Liver (tissue), 9 donors: ENCODE measurements around the gene NUDT4. TPM values are rescaled to one million over a fixed set of nuclear protein-coding genes. Genes with fewer than 3 reads are reported as not detected.

Source experiments
- DNase-seq: peaks from one replicate; pipeline ENCODE4 v3.0.0-alpha.2; 2017; ENCODE audit warnings: low spot score
- H3K27ac ChIP-seq, 2 donors: one replicate each; pipeline ENCODE4 v1.7.0; 2013; ENCODE audit warnings: inconsistent platforms in 2 of 2, low read length in 2 of 2, control low read depth in 1 of 2, low read depth in 1 of 2, mild to moderate bottlenecking in 1 of 2
- H3K27me3 ChIP-seq, 4 donors: one replicate each; pipeline versions ENCODE4 v1.6.1 to v1.7.0; 2013; ENCODE audit warnings: low read length in 3 of 4, inconsistent platforms in 1 of 4, mild to moderate bottlenecking in 1 of 4, moderate library complexity in 1 of 4; ENCODE audit not compliant: control insufficient read depth in 4 of 4, insufficient read depth in 4 of 4
- H3K36me3 ChIP-seq, 4 donors: one replicate each; pipeline versions ENCODE4 v1.6.1 to v1.7.0; 2013; ENCODE audit warnings: low read length in 3 of 4, mild to moderate bottlenecking in 3 of 4, low read depth in 1 of 4, moderate library complexity in 1 of 4; ENCODE audit not compliant: control insufficient read depth in 4 of 4, insufficient read depth in 3 of 4
- H3K4me1 ChIP-seq, 4 donors: one replicate each; pipeline versions ENCODE4 v1.6.1 to v1.7.0; 2013; ENCODE audit warnings: low read length in 3 of 4, mild to moderate bottlenecking in 3 of 4, moderate library complexity in 1 of 4; ENCODE audit not compliant: control insufficient read depth in 4 of 4, insufficient read depth in 4 of 4
- H3K4me3 ChIP-seq, 3 donors: one replicate each; pipeline versions ENCODE4 v1.6.1 to v1.7.0; 2013; ENCODE audit warnings: low read length in 3 of 3, control low read depth in 1 of 3, low read depth in 1 of 3, mild to moderate bottlenecking in 1 of 3
- H3K9ac ChIP-seq, 2 donors: one replicate each; pipeline ENCODE4 v1.7.0; 2013; ENCODE audit warnings: low read length in 2 of 2, mild to moderate bottlenecking in 2 of 2, moderate library complexity in 2 of 2, control low read depth in 1 of 2, low read depth in 1 of 2
- H3K9me3 ChIP-seq, 4 donors: one replicate each; pipeline versions ENCODE4 v1.6.1 to v1.7.0; 2013; ENCODE audit warnings: low read length in 3 of 4; ENCODE audit not compliant: control insufficient read depth in 4 of 4
- ATF3 ChIP-seq: IDR thresholded peaks from 2 replicates; pipeline ENCODE4 v1.6.1; 2016; ENCODE audit warnings: antibody characterized with exemption
- CTCF ChIP-seq: fragments of 150-350 bp; IDR thresholded peaks from 2 replicates; pipeline ENCODE4 v1.5.1; 2017; ENCODE audit warnings: improper control_type of control experiment, low read depth, low read length; ENCODE audit not compliant: missing input control
- EGR1 ChIP-seq, 2 donors: IDR thresholded peaks; 2 replicates each; pipeline ENCODE4 v1.6.1; 2016 to 2018; ENCODE audit warnings: antibody characterized with exemption in 2 of 2, low read depth in 2 of 2
- FOXA1 ChIP-seq: IDR thresholded peaks from 2 replicates; pipeline ENCODE4 v1.6.1; 2016; ENCODE audit warnings: antibody characterized with exemption
- FOXA2 ChIP-seq: IDR thresholded peaks from 2 replicates; pipeline ENCODE4 v1.6.1; 2016; ENCODE audit warnings: antibody characterized with exemption
- GABPA ChIP-seq, 2 donors: IDR thresholded peaks in 1 of 2; conservative IDR thresholded peaks in 1 of 2; 2 replicates each; pipeline ENCODE4 v1.6.1; 2016; ENCODE audit warnings: antibody characterized with exemption in 2 of 2, mild to moderate bottlenecking in 1 of 2, moderate library complexity in 1 of 2
- HNF4A ChIP-seq, 2 donors: conservative IDR thresholded peaks; 2 replicates each; pipeline ENCODE4 v1.6.1; 2016; ENCODE audit warnings: antibody characterized with exemption in 2 of 2, mild to moderate bottlenecking in 2 of 2
- HNF4G ChIP-seq: IDR thresholded peaks from 2 replicates; pipeline ENCODE4 v1.6.1; 2016; ENCODE audit warnings: antibody characterized with exemption
- JUND ChIP-seq, 2 donors: IDR thresholded peaks; 2 replicates each; pipeline ENCODE4 v1.6.1; 2016; ENCODE audit warnings: antibody characterized with exemption in 2 of 2
- MAX ChIP-seq: IDR thresholded peaks from 2 replicates; pipeline ENCODE4 v1.6.1; 2016; ENCODE audit warnings: antibody characterized with exemption
- NR2F2 ChIP-seq: IDR thresholded peaks from 2 replicates; pipeline ENCODE4 v1.6.1; 2016; ENCODE audit warnings: antibody characterized with exemption
- RAD21 ChIP-seq, 2 donors: IDR thresholded peaks; 2 replicates each; pipeline ENCODE4 v1.6.1; 2016; ENCODE audit warnings: antibody characterized with exemption in 2 of 2, mild to moderate bottlenecking in 2 of 2
- RXRA ChIP-seq, 2 donors: IDR thresholded peaks; 2 replicates each; pipeline ENCODE4 v1.6.1; 2017 to 2018; ENCODE audit warnings: antibody characterized with exemption in 2 of 2, mild to moderate bottlenecking in 1 of 2
- YY1 ChIP-seq: IDR thresholded peaks from 2 replicates; pipeline ENCODE4 v1.6.1; 2016; ENCODE audit warnings: antibody characterized with exemption, mild to moderate bottlenecking
- WGBS: extraction: QIAGEN DNeasy Blood & Tissue Kit; methylation state at CpG from one replicate; pipeline ENCODE4 v1.1.7; 2013; 5-methylcytosine and 5-hydroxymethylcytosine counted together
- polyA plus RNA-seq, 2 donors: library from polyadenylated mRNA; stranded (reverse) in 1 of 2; unstranded in 1 of 2; fragments of 200-250 nt in 1 of 2; fragments of >200 nt in 1 of 2; fragmentation: Nextera tagmentation in 1 of 2; extraction: Ambion mirVana in 1 of 2; gene quantifications; one replicate each; pipeline versions ENCODE4 v1.2.1 to v1.2.3, GENCODE V29; 2013 to 2015
- total RNA-seq, 2 donors: library from RNA; depleted of rRNA; stranded (reverse); fragments of >200 nt; gene quantifications; one replicate each; pipeline ENCODE4 v1.2.3, GENCODE V29; 2014
- TF ChIP-seq, protein P1 (sequence below): IDR thresholded peaks from 2 replicates; pipeline ENCODE4 v1.6.1; 2016; ENCODE audit warnings: antibody characterized with exemption, mild to moderate bottlenecking
- donor health status: healthy.
- donor health status: healthy.
- donor health status: healthy.
- donor health status: healthy.
- donor health status: healthy.

NUDT4 gene
- total and polyA plus RNA-seq, 4 donors = 8.9 to 141 (median 11.9) TPM

GRCh38 chr12:93336291-93336741 lies 41.4 kb upstream of the NUDT4 start (continued):
- TF ChIP-seq ATF3 (no peak), FOXA2 (no peak), RXRA (IDR thresholded peaks at IDR 0.05) (no peak), JUND (IDR thresholded peaks at IDR 0.05) (no peak), EGR1 (IDR thresholded peaks at IDR 0.05; ENCODE audit: low read depth in 2 of 2) (no peak)

GRCh38 chr12:93338598-93338997 lies 39.1 kb upstream of the NUDT4 start:
- no peaks in the 10 kb centered on the region for H3K9me3 ChIP-seq
- H3K9ac ChIP-seq = no peak overlapping the region
- H3K4me3 ChIP-seq = no peak overlapping the region
- DNase-seq = no peak
- TF ChIP-seq CTCF = no peak
- no peak for TF ChIP-seq HNF4G
- no peak for TF ChIP-seq FOXA2
- TF ChIP-seq FOXA1 = no peak
- no peak for TF ChIP-seq MAX
- TF ChIP-seq YY1 = no peak
- no peak for TF ChIP-seq RXRA (IDR thresholded peaks at IDR 0.05)
- TF ChIP-seq, protein P1, sequence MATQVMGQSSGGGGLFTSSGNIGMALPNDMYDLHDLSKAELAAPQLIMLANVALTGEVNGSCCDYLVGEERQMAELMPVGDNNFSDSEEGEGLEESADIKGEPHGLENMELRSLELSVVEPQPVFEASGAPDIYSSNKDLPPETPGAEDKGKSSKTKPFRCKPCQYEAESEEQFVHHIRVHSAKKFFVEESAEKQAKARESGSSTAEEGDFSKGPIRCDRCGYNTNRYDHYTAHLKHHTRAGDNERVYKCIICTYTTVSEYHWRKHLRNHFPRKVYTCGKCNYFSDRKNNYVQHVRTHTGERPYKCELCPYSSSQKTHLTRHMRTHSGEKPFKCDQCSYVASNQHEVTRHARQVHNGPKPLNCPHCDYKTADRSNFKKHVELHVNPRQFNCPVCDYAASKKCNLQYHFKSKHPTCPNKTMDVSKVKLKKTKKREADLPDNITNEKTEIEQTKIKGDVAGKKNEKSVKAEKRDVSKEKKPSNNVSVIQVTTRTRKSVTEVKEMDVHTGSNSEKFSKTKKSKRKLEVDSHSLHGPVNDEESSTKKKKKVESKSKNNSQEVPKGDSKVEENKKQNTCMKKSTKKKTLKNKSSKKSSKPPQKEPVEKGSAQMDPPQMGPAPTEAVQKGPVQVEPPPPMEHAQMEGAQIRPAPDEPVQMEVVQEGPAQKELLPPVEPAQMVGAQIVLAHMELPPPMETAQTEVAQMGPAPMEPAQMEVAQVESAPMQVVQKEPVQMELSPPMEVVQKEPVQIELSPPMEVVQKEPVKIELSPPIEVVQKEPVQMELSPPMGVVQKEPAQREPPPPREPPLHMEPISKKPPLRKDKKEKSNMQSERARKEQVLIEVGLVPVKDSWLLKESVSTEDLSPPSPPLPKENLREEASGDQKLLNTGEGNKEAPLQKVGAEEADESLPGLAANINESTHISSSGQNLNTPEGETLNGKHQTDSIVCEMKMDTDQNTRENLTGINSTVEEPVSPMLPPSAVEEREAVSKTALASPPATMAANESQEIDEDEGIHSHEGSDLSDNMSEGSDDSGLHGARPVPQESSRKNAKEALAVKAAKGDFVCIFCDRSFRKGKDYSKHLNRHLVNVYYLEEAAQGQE = no peak
- 94% methylated on average over 7 of the region's 7 CpGs for WGBS
- H3K27ac ChIP-seq = no peak overlapping the region
- no peaks in the 10 kb centered on the region for H3K27me3 ChIP-seq
- no peaks in the 10 kb centered on the region for H3K36me3 ChIP-seq
- H3K4me1 ChIP-seq = no peaks in the 10 kb centered on the region

GRCh38 chr12:93339695-93340094 lies 38.0 kb upstream of the NUDT4 start:
- TF ChIP-seq FOXA2 (no peak), RXRA (IDR thresholded peaks at IDR 0.05) (no peak), CTCF (no peak), NR2F2 (no peak), HNF4G (no peak), YY1 (no peak), ATF3 (no peak), GABPA (IDR thresholded peaks at IDR 0.05 in 1 of 2, conservative IDR thresholded peaks at IDR 0.05 in 1 of 2) (no peak), RAD21 (IDR thresholded peaks at IDR 0.05) (no peak), FOXA1 (no peak), EGR1 (IDR thresholded peaks at IDR 0.05; ENCODE audit: low read depth in 2 of 2) (no peak), HNF4A (conservative IDR thresholded peaks at IDR 0.05) (no peak)
- TF ChIP-seq, protein P1 = no peak
- no peak for DNase-seq
- H3K4me1 ChIP-seq = no peaks in the 10 kb centered on the region
- H3K4me3 ChIP-seq = no peak overlapping the region
- no peak overlapping the region for H3K9ac ChIP-seq
- no peaks in the 10 kb centered on the region for H3K36me3 ChIP-seq
- no peaks in the 10 kb centered on the region for H3K27me3 ChIP-seq
- 95% methylated on average over 4 of the region's 4 CpGs for WGBS
- H3K27ac ChIP-seq = no peak overlapping the region
- no peaks in the 10 kb centered on the region for H3K9me3 ChIP-seq
